Brain microvascular endothelial cell (primary cell): ENCODE measurements around the gene MAX.

Source experiments
- DNase-seq: peaks from one replicate; pipeline ENCODE4 v3.0.0-alpha.2; 2020
- H3K27ac ChIP-seq: fragments of 250-450 bp; sonication (Bioruptor Pico); 2 replicates; pipeline ENCODE4 v1.5.1; 2020; ENCODE audit warnings: mild to moderate bottlenecking, moderate library complexity
- H3K27me3 ChIP-seq: fragments of 250-450 bp; sonication (Bioruptor Pico); replicated peaks from 2 replicates; pipeline ENCODE4 v1.5.1; 2020; ENCODE audit warnings: mild to moderate bottlenecking
- H3K36me3 ChIP-seq: fragments of 250-450 bp; sonication (Bioruptor Pico); replicated peaks from 2 replicates; pipeline ENCODE4 v1.5.1; 2020; ENCODE audit warnings: mild to moderate bottlenecking
- H3K4me3 ChIP-seq: 2 replicates; pipeline ENCODE4 v1.5.1; 2011; ENCODE audit warnings: low read depth, mild to moderate bottlenecking, control low read depth, low read length, moderate library complexity
- in situ Hi-C: cut with HindIII; loops from 2 replicates; pipeline ENCODE4 v1.10.0; 2017; ENCODE audit warnings: low sequenced_read_pairs, low pct_ligation_motif_present
- TF ChIP-seq, protein P1 (sequence below): IDR thresholded peaks from 2 replicates; pipeline ENCODE4 v1.5.1; 2011; ENCODE audit warnings: low read depth, mild to moderate bottlenecking, moderate library complexity, low read length, control low read depth, inconsistent platforms; ENCODE audit errors: missing control alignments

MAX gene

GRCh38 chr14:65110525-65110924 lies 8.2 kb upstream of the MAX start:
- no peak for DNase-seq
- in situ Hi-C loops: no loop called here
- TF ChIP-seq, protein P1, sequence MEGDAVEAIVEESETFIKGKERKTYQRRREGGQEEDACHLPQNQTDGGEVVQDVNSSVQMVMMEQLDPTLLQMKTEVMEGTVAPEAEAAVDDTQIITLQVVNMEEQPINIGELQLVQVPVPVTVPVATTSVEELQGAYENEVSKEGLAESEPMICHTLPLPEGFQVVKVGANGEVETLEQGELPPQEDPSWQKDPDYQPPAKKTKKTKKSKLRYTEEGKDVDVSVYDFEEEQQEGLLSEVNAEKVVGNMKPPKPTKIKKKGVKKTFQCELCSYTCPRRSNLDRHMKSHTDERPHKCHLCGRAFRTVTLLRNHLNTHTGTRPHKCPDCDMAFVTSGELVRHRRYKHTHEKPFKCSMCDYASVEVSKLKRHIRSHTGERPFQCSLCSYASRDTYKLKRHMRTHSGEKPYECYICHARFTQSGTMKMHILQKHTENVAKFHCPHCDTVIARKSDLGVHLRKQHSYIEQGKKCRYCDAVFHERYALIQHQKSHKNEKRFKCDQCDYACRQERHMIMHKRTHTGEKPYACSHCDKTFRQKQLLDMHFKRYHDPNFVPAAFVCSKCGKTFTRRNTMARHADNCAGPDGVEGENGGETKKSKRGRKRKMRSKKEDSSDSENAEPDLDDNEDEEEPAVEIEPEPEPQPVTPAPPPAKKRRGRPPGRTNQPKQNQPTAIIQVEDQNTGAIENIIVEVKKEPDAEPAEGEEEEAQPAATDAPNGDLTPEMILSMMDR: no peak
- Histone ChIP-seq H3K27ac (no peak overlapping the region), H3K36me3 (no peaks in the 10 kb centered on the region), H3K4me3 (no peak overlapping the region), H3K27me3 (no peaks in the 10 kb centered on the region)

GRCh38 chr14:65109357-65109756 lies 7.0 kb upstream of the MAX start:
- no peak overlapping the region for H3K4me3 ChIP-seq
- no peaks in the 10 kb centered on the region for H3K27me3 ChIP-seq
- no peaks in the 10 kb centered on the region for H3K36me3 ChIP-seq
- no peak overlapping the region for H3K27ac ChIP-seq
- TF ChIP-seq, protein P1: no peak
- no peak for DNase-seq
- in situ Hi-C loops: no loop called here

GRCh38 chr14:65107200-65107599 lies 4.9 kb upstream of the MAX start:
- TF ChIP-seq, protein P1: no peak
- no peak overlapping the region for H3K27ac ChIP-seq
- DNase-seq: no peak
- no peak overlapping the region for H3K4me3 ChIP-seq
- in situ Hi-C loops: no loop called here
- no peaks in the 10 kb centered on the region for H3K27me3 ChIP-seq
- H3K36me3 ChIP-seq: no peaks in the 10 kb centered on the region

GRCh38 chr14:65106736-65107135 lies 4.4 kb upstream of the MAX start:
- no peak overlapping the region for H3K4me3 ChIP-seq
- DNase-seq: no peak
- in situ Hi-C loops: no loop called here
- TF ChIP-seq, protein P1: no peak
- no peak overlapping the region for H3K27ac ChIP-seq
- no peaks in the 10 kb centered on the region for H3K36me3 ChIP-seq
- no peaks in the 10 kb centered on the region for H3K27me3 ChIP-seq

- H3K36me3 ChIP-seq: no peaks in the 10 kb centered on the region
- no peak overlapping the region for H3K27ac ChIP-seq
- in situ Hi-C loops: no loop called here
- H3K4me3 ChIP-seq: no peak overlapping the region
- no peaks in the 10 kb centered on the region for H3K27me3 ChIP-seq
- DNase-seq: no peak
- TF ChIP-seq, protein P1: no peak
Observed at GRCh38 chr14:65106316-65106715, 4.0 kb upstream of the MAX start.

DNA sequence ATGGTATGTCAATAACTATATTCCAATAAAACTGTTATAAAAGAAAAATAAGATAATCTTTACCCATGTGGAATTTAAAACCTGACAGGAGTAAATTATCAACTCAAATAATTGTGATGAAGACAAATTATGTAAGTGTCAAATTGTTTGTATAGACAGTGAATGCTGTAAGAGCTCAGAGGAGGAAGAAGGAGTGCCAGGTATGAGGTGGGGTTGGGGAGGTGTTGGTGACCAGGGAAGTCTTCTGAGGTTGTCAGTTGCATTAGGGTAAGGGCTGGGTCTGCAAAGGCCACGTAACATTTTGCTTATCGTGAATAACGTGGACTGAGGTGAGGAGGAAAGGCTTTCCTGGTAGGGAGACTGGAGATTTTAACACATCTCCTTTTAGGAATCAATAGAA lies 2.5 kb upstream of the MAX start:
- Histone ChIP-seq H3K27me3 (no peaks in the 10 kb centered on the region), H3K27ac (no peak overlapping the region), H3K36me3 (no peaks in the 10 kb centered on the region), H3K4me3 (no peak overlapping the region)
- TF ChIP-seq, protein P1: no peak
- in situ Hi-C loops: no loop called here
- no peak for DNase-seq
